GM21447 (cell line): ENCODE results near the gene PTGES.

ENCODE experiments used
- ATAC-seq: cut with Tn5 transposase; IDR thresholded peaks from one replicate; pipeline ENCODE4 v1.9.1; 2021; ENCODE audit not compliant: unreplicated experiment

PTGES gene

DNA sequence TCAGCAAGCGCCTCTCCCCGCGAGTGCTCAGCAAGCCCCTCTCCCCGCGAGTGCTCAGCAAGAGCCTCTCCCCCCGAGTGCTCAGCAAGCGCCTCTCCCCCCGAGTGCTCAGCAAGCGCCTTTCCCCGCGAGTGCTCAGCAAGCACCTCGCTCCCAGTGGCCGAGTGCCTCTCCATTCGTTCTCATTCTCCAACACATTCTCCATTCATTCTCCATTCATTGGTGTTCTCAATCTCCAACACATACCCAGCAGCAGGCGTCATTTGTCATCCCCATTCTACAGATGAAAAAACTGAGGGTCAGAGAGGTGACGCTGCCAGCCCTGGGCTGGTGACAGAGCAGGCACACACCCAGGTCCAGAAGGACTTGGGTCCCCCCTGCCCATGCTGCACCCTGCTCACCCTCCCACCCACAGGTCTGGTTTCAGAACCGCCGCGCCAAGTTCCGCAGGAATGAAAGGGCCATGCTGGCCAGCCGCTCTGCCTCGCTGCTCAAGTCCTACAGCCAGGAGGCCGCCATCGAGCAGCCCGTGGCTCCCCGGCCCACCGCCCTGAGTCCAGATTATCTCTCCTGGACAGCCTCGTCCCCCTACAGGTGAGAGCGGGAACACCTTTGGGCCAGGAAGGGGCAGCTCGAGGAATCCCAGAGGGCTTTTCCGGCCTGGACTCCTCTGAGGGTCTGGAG, 32.5 kb downstream of the PTGES start:
- no peak for ATAC-seq

- ATAC-seq, result no peak
These were observed 33.7 kb downstream of the PTGES start for GRCh38 chr9:129719135-129719534.

GRCh38 chr9:129718647-129719046, 34.2 kb downstream of the PTGES start:
- no peak for ATAC-seq

DNA sequence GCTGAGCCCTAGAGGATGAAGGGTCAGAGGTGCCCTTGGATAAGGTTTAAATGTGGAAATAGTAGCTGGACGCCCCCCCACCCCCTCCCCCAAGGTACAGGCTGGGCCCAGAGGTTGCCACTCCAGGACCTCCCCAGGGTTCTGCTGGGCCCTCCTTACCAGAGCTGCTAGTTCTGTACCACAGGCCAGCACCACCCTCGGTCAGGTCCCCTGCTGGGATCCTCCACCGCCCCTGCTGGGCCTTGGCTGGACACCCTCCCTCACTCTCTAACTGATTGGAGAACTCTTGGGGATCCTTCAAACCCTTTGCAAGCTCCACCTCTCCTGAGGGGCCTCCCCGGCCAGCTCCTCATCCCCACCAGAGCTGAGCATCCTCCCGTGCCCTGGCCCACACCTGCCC, 34.9 kb downstream of the PTGES start:
- ATAC-seq, result no peak

DNA sequence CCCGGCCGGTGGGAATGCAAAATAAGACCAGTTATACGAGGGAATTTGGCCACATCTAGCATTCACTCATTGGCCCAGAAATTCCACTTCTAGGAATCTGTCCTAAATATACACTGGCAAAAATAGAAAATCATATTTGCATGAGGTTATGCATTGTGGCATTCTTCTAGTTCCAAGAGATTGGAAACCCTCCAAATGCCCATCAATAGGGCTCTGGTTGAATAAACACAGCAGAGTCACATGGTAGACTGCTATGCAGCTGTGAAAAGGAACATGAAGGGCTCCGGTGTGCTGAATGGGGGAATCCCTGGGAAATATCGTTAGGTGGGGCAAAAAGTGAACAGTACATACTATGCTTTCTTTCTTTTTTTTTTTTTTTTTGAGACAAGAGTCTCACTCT, 36.8 kb downstream of the PTGES start:
- no peak for ATAC-seq

- ATAC-seq, result no peak
These were observed 38.3 kb downstream of the PTGES start for GRCh38 chr9:129714511-129715061.

DNA sequence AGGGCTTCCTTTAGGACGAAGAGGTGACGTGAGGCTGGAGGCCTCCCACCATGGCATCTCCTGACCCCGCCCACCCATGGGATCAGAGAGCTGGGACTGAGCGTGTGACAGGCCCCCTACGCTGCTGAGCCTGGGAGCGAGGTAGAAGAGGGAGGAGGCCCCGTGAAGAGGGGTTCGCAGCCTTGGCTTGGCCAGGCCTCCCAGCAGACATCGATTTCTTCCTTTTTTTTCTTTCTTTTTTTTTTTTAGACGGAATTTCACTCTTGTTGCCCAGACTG, 39.5 kb downstream of the PTGES start:
- ATAC-seq, result no peak

- ATAC-seq, result no peak
These were observed 40.0 kb downstream of the PTGES start for GRCh38 chr9:129712634-129713401.

- no peak for ATAC-seq
These were observed 42.7 kb downstream of the PTGES start for GRCh38 chr9:129710169-129710453.

DNA sequence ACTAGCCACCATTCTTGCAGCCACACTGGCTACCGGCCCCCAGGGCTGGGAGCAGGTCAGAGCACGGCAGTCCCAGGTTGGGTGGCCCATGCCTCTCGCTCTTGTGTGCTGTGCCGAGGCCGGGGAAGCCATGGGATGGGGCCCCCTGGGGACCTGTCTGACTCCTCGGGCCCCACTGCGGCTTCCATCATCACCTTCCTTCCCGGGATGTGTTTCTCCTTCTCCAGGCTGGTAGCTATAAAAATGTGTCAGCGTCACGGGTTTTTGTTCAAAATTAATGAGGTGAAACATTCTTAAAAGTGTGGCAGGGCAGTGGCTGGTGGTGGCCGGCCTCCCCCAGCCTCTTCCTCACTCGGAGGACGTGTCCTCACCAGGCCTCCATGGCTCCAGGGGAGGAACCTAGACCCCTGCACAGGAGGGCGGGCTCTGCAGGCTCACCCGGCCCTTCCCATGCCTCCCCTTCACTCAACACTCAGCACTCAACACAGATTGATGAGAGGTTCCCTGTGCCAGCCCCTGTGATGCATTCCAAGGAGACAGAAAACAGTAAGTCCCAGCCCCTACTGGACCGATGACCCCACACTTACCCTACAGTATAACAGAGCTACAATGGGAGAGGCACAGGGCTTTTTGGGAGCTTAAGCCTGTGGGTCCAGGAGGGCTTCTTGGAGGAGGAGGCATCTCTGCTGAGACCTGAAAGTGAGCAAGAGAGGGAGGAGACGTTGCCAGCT, 43.2 kb downstream of the PTGES start:
- no peak for ATAC-seq

GRCh38 chr9:129708793-129709192, 44.0 kb downstream of the PTGES start:
- ATAC-seq, result no peak

DNA sequence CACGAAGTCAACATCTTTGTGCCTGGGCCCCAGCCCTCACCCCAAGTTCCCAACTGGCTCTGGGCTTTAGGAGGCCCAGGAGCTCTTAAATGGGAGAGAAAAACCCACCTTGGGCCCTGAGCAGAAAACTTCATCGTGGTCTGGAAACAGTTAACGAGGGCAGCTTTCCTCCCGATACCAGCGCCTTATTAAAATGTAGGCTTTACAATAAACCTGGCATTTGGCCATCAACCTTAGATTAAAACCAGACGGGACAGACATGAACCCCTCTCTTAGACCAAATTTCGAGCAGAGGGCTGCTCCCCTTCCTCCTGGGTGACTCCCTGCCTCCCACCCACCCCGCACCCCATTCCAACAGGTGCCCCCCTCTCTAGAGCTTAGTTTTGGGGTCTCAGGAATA, 48.0 kb downstream of the PTGES start:
- ATAC-seq, result no peak

DNA sequence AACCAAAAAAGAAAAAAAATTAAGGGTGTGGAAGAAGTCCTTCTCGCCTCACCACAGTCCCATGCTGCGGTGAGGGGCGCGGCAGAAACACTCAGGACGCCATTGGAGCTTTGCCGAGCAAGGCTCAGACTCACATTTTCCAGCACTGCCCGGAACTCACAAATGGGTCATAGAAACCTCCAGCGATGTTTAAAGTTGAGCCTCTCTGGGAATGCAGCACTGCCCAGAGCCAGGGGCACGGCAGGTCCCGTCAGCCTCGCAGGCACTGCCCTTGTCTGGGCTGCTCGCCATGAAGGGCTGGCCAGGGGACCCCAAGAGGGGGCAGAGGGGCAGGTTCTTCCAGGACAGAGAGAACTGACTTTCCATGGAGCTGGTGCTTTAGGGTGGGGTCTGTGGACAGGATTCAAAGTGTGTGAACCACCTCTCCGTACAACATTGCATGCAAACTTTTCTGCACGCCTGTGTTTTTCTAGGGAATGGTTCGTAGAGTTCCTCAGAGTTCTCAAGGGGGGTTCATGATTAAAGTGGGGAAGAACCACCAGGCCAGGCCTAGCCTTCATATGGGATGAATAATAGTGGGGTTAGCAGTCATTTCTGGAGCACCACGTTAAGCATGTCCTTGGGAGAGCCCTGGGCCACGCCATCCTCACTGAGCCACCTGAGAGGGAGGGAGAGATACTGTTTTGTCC, 49.0 kb downstream of the PTGES start:
- no peak for ATAC-seq

- ATAC-seq, result no peak
These were observed 50.0 kb downstream of the PTGES start for GRCh38 chr9:129702589-129703520.

- no peak for ATAC-seq
These were observed 51.3 kb downstream of the PTGES start for GRCh38 chr9:129701549-129701948.

- no peak for ATAC-seq
These were observed 51.8 kb downstream of the PTGES start for GRCh38 chr9:129701054-129701453.

DNA sequence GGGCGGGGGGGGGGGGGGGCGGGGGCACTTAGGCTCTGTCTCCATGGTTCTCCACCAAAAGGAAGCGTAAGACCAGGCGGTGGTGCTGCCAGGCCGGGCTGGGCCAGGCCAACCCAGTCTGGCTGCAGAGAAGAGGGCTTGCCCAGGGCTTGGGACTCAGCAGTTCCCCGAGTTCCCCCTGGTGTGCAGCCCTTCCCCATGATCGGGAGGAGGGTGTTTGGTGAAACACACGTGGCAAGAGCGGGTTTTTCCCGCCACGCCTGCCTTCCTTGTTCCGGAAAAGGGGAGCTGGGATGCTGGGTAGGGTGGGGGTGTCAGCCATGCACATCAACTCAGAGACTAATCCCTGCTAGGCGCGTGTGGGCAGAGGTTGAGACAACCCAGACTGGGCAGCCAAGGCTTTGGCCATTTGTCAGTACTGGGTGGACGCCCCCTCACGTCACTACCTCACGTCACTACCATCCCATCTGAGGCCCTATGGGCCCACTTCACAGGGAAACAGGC, 54.5 kb downstream of the PTGES start:
- ATAC-seq, result no peak

DNA sequence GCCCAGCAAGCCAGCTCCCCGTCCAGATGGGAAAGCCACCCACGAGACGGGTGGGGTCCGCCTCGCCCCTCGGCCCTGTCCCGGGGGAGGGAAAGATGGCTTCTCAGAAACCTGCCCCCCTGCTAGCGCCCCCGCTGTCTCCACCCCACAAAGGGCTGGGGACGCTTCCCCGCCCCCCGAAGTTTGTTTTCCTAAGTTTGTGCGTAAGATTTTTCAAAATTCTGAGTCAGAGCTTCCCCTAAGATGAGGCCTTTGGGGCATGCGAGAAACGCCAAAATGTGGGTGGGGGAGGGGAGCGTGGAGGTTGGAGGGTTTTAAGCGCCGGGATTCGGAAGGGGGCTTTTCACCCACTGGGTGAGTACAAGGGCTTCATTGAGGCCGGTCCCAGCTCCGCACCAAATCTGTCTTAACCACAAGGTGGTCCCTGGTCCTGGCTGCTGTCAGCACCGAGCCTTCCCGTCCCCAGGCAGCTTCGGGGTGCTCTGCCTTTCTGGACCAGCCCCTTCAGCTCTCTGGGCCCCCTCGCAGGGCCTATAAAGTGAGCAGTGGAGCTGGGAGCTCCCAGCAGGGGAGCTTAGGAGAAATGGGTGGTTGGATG, 55.1 kb downstream of the PTGES start:
- ATAC-seq, result no peak

GRCh38 chr9:129696944-129697655, 55.7 kb downstream of the PTGES start:
- ATAC-seq, result no peak
